ENCODE results near the gene TCF12. TPM values are rescaled to one million over a fixed set of nuclear protein-coding genes. Genes with fewer than 3 reads are reported as not detected.

The TCF12 gene
- total RNA-seq, 1 experiment from 2014 or later: 102 TPM

DNA sequence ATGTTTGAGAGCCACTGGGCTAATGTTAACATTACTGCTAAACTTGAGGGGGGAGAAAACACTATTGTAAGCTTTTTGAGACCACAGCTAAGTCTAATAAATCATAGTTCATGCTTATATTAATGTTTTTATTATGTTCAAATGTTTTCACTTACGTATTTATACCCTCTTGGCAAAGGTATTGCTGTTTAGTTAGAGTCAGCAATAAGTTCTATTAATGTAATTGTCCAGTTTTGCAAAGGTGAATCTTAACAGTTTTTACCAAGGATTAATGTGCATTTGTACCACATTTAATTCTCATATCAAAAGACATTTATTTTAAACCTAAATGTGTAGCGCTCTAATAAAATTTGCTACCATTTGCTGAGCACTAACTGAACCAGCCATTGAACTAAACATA lies 251.2 kb downstream of the TCF12 start:
- DNase-seq (ENCODE audit: low read depth, low spot score) (no peak), ATAC-seq (no peak)
- Histone ChIP-seq H3K9me3 (ENCODE audit: control insufficient read depth, insufficient read depth, low read depth, low read length) (no peaks in the 10 kb centered on the region), H3K27me3 (ENCODE audit: control insufficient read depth, insufficient read depth, low read length) (no peaks in the 10 kb centered on the region), H3K4me3 (ENCODE audit: low read depth in 2 of 2, low read length in 2 of 2) (no peak overlapping the region), H3K36me3 (ENCODE audit: control insufficient read depth, insufficient read depth, low read length) (no peaks in the 10 kb centered on the region), H3K27ac (ENCODE audit: low read length) (no peak overlapping the region), H3K4me1 (ENCODE audit: control insufficient read depth, insufficient read depth, low read length) (no peaks in the 10 kb centered on the region)
- intact Hi-C loops (cut with micrococcal nuclease; ENCODE audit: unreplicated experiment) (no loop called here), in situ Hi-C loops (cut with HindIII; ENCODE audit: low pct_unique_long_range_greater_than_20kb, low sequenced_read_pairs) (no loop called here)
- CTCF ChIA-PET: no interaction called here
- POLR2A ChIA-PET: no interaction called here
- no TSS peak for BruUV-seq (replicated peaks)
- TF ChIP-seq SIN3A (IDR thresholded peaks at IDR 0.05; ENCODE audit: borderline replicate concordance, insufficient read depth, low read depth, low read length) (no peak), POLR2AphosphoS5 (IDR thresholded peaks at IDR 0.05; ENCODE audit: low read depth, low read length) (no peak), TCF7L2 (IDR thresholded peaks at IDR 0.05; ENCODE audit: low read depth, low read length) (no peak)
- TF ChIP-seq, protein P1, sequence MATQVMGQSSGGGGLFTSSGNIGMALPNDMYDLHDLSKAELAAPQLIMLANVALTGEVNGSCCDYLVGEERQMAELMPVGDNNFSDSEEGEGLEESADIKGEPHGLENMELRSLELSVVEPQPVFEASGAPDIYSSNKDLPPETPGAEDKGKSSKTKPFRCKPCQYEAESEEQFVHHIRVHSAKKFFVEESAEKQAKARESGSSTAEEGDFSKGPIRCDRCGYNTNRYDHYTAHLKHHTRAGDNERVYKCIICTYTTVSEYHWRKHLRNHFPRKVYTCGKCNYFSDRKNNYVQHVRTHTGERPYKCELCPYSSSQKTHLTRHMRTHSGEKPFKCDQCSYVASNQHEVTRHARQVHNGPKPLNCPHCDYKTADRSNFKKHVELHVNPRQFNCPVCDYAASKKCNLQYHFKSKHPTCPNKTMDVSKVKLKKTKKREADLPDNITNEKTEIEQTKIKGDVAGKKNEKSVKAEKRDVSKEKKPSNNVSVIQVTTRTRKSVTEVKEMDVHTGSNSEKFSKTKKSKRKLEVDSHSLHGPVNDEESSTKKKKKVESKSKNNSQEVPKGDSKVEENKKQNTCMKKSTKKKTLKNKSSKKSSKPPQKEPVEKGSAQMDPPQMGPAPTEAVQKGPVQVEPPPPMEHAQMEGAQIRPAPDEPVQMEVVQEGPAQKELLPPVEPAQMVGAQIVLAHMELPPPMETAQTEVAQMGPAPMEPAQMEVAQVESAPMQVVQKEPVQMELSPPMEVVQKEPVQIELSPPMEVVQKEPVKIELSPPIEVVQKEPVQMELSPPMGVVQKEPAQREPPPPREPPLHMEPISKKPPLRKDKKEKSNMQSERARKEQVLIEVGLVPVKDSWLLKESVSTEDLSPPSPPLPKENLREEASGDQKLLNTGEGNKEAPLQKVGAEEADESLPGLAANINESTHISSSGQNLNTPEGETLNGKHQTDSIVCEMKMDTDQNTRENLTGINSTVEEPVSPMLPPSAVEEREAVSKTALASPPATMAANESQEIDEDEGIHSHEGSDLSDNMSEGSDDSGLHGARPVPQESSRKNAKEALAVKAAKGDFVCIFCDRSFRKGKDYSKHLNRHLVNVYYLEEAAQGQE (IDR thresholded peaks at IDR 0.05; ENCODE audit: insufficient read depth in 1 of 2, low read depth in 2 of 2, low read length in 1 of 2): no peak
- TF ChIP-seq, protein P2, sequence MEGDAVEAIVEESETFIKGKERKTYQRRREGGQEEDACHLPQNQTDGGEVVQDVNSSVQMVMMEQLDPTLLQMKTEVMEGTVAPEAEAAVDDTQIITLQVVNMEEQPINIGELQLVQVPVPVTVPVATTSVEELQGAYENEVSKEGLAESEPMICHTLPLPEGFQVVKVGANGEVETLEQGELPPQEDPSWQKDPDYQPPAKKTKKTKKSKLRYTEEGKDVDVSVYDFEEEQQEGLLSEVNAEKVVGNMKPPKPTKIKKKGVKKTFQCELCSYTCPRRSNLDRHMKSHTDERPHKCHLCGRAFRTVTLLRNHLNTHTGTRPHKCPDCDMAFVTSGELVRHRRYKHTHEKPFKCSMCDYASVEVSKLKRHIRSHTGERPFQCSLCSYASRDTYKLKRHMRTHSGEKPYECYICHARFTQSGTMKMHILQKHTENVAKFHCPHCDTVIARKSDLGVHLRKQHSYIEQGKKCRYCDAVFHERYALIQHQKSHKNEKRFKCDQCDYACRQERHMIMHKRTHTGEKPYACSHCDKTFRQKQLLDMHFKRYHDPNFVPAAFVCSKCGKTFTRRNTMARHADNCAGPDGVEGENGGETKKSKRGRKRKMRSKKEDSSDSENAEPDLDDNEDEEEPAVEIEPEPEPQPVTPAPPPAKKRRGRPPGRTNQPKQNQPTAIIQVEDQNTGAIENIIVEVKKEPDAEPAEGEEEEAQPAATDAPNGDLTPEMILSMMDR (IDR thresholded peaks at IDR 0.05): no peak

GRCh38 chr15:57171426-57171825 lies 253.0 kb downstream of the TCF12 start:
- H3K27me3 ChIP-seq (ENCODE audit: control insufficient read depth, insufficient read depth, low read length): no peaks in the 10 kb centered on the region
- no TSS peak for BruUV-seq (replicated peaks)
- DNase-seq (ENCODE audit: low read depth, low spot score) (no peak), ATAC-seq (no peak)
- H3K36me3 ChIP-seq (ENCODE audit: control insufficient read depth, insufficient read depth, low read length): no peaks in the 10 kb centered on the region
- intact Hi-C loops (cut with micrococcal nuclease; ENCODE audit: unreplicated experiment): no loop called here
- no peaks in the 10 kb centered on the region for H3K4me1 ChIP-seq (ENCODE audit: control insufficient read depth, insufficient read depth, low read length)
- CTCF ChIA-PET: no interaction called here
- H3K4me3 ChIP-seq (ENCODE audit: low read depth in 2 of 2, low read length in 2 of 2): no peak overlapping the region
- POLR2A ChIA-PET: no interaction called here
- H3K9me3 ChIP-seq (ENCODE audit: control insufficient read depth, insufficient read depth, low read depth, low read length): no peaks in the 10 kb centered on the region
- H3K27ac ChIP-seq (ENCODE audit: low read length): no peak overlapping the region
- in situ Hi-C loops (cut with HindIII; ENCODE audit: low pct_unique_long_range_greater_than_20kb, low sequenced_read_pairs): no loop called here
- TF ChIP-seq, protein P1 (IDR thresholded peaks at IDR 0.05; ENCODE audit: insufficient read depth in 1 of 2, low read depth in 2 of 2, low read length in 1 of 2): no peak
- TF ChIP-seq, protein P2 (IDR thresholded peaks at IDR 0.05): no peak
- TF ChIP-seq SIN3A (IDR thresholded peaks at IDR 0.05; ENCODE audit: borderline replicate concordance, insufficient read depth, low read depth, low read length): no peak
- TF ChIP-seq POLR2AphosphoS5 (IDR thresholded peaks at IDR 0.05; ENCODE audit: low read depth, low read length): no peak
- no peak for TF ChIP-seq TCF7L2 (IDR thresholded peaks at IDR 0.05; ENCODE audit: low read depth, low read length)
